ENCODE measurements around the gene THOC6.
A peak's percentile ranks its signal among the peaks of the same experiment; 100 is the strongest.

Gene THOC6

DNA sequence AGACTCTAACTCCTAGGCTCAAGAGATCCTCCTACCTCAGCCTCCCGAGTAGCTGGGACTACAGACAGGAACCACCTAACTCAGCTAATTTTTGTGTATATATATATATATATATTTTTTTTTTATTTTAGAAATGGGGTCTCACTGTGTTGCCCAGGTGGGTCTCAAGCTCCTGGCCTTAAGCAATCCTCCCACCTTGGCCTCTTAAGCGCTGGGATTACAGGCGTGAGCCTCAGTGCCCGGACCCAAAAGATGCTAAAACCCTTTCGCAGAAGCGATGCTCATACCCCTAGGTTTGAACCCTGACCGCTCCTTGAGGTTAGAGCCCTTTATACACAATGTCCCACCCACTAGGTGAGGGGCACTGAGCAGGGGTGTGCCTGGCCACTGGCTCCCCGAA, 13.3 kb upstream of the THOC6 start:
- Histone ChIP-seq H3K9me3 (ENCODE audit: insufficient read depth, low read length) (no peaks in the 10 kb centered on the region), H3K4me1 (ENCODE audit: insufficient read depth, insufficient read length) (peaks cover 44% of the 10 kb centered on the region), H3K27me3 (ENCODE audit: insufficient read depth, insufficient read length) (peaks cover 33% of the 10 kb centered on the region), H3K36me3 (ENCODE audit: insufficient read depth, insufficient read length, low read length) (peaks cover 23% of the 10 kb centered on the region), H3K4me3 (ENCODE audit: insufficient read length, low read depth) (no peak overlapping the region), H3K9ac (ENCODE audit: insufficient read length, low read depth) (peak overlapping the region; percentile 79)
- no peak for TF ChIP-seq YY1 (IDR thresholded peaks at IDR 0.05; ENCODE audit: insufficient read depth, insufficient read length)
- no peak for TF ChIP-seq ZNF274 (IDR thresholded peaks at IDR 0.05; ENCODE audit: low read depth, low read length)
- TF ChIP-seq SUZ12 (IDR thresholded peaks at IDR 0.05; ENCODE audit: extremely low read depth, insufficient read depth, insufficient read length) = no peak
- no peak for DNase-seq (ENCODE audit: low read depth, low spot score)

DNA sequence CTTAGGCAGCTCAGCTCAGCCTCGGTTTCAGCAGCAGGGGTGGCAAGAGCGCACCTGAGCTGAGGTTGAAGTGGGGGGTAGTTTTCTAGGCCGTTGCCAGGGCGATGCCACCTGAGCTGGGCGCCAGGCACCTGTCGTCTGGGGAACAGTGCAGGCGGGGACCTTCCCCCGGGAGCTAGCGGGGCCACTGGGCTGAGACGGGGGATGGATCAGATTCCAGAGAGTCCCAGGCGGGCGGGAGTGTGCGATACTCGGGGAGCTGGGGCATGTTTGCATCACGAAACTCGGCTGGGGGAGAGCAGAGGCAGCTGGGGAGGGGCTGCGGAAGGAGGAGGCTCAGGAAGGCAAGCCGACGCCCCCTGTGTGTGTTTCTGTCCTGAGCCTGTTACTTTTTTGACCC, 11.6 kb upstream of the THOC6 start:
- peaks cover 25% of the 10 kb centered on the region for H3K27me3 ChIP-seq (ENCODE audit: insufficient read depth, insufficient read length)
- H3K9ac ChIP-seq (ENCODE audit: insufficient read length, low read depth) = peak overlapping the region; percentile 24
- H3K4me3 ChIP-seq (ENCODE audit: insufficient read length, low read depth) = no peak overlapping the region
- no peaks in the 10 kb centered on the region for H3K9me3 ChIP-seq (ENCODE audit: insufficient read depth, low read length)
- TF ChIP-seq YY1 (IDR thresholded peaks at IDR 0.05; ENCODE audit: insufficient read depth, insufficient read length) (no peak), ZNF274 (IDR thresholded peaks at IDR 0.05; ENCODE audit: low read depth, low read length) (no peak), SUZ12 (IDR thresholded peaks at IDR 0.05; ENCODE audit: extremely low read depth, insufficient read depth, insufficient read length) (no peak)
- peaks cover 35% of the 10 kb centered on the region for H3K36me3 ChIP-seq (ENCODE audit: insufficient read depth, insufficient read length, low read length)
- no peak for DNase-seq (ENCODE audit: low read depth, low spot score)
- H3K4me1 ChIP-seq (ENCODE audit: insufficient read depth, insufficient read length) = peaks cover 32% of the 10 kb centered on the region

DNA sequence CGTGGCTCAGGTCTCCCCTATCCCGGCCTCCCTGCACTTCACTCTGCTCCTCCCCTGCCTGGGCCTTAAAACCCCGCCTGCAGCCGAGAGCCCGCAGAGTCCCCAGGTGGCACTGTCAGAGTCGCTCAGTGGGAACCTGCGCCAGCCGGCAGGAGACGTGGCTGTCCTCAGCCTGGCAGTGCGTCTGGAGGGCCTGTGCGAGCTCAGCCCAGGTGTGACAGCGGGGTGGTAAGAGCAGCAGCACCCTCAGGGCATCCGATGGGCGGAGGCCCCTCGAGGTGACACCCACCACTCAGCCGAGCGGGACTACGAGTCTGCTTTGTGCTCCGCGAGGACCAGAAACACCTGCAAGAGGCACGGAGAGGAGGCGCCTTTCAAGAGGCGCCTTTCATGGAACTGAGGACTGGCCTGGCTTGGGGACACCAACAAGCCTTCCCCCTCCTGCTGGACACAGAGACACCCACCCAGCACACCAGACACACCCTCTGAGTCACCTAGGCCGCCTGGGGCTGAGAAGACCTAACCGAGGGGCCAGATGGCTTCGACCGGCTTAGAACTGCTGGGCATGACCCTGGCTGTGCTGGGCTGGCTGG, 10.9 kb upstream of the THOC6 start, which contains the start of gene CLDN9:
Gene CLDN9 (plus strand): TSS at position 96 of the 593 bp plus-strand sequence. CDS start 440 bp downstream, at position 536.
- no peak within 1 kb of the TSS for H3K4me3 ChIP-seq (ENCODE audit: insufficient read length, low read depth)
- peaks cover 20% of the 10 kb centered on the region for H3K27me3 ChIP-seq (ENCODE audit: insufficient read depth, insufficient read length)
- H3K4me1 ChIP-seq (ENCODE audit: insufficient read depth, insufficient read length) = peaks cover 25% of the 10 kb centered on the region
- TF ChIP-seq ZNF274 (IDR thresholded peaks at IDR 0.05; ENCODE audit: low read depth, low read length) = no peak
- no peak for TF ChIP-seq SUZ12 (IDR thresholded peaks at IDR 0.05; ENCODE audit: extremely low read depth, insufficient read depth, insufficient read length)
- TF ChIP-seq YY1 (IDR thresholded peaks at IDR 0.05; ENCODE audit: insufficient read depth, insufficient read length) = no peak
- H3K9me3 ChIP-seq (ENCODE audit: insufficient read depth, low read length) = no peaks in the 10 kb centered on the region
- peaks cover 35% of the 10 kb centered on the region for H3K36me3 ChIP-seq (ENCODE audit: insufficient read depth, insufficient read length, low read length)
- no peak for DNase-seq (ENCODE audit: low read depth, low spot score)
- peak within 1 kb of the TSS; percentile 54 for H3K9ac ChIP-seq (ENCODE audit: insufficient read length, low read depth)

DNA sequence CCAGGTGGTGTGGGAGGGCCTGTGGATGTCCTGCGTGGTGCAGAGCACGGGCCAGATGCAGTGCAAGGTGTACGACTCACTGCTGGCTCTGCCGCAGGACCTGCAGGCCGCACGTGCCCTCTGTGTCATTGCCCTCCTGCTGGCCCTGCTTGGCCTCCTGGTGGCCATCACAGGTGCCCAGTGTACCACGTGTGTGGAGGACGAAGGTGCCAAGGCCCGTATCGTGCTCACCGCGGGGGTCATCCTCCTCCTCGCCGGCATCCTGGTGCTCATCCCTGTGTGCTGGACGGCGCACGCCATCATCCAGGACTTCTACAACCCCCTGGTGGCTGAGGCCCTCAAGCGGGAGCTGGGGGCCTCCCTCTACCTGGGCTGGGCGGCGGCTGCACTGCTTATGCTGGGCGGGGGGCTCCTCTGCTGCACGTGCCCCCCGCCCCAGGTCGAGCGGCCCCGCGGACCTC, 10.3 kb upstream of the THOC6 start:
- H3K36me3 ChIP-seq (ENCODE audit: insufficient read depth, insufficient read length, low read length) = peaks cover 35% of the 10 kb centered on the region
- no peak overlapping the region for H3K4me3 ChIP-seq (ENCODE audit: insufficient read length, low read depth)
- TF ChIP-seq SUZ12 (IDR thresholded peaks at IDR 0.05; ENCODE audit: extremely low read depth, insufficient read depth, insufficient read length) (no peak), YY1 (IDR thresholded peaks at IDR 0.05; ENCODE audit: insufficient read depth, insufficient read length) (no peak), ZNF274 (IDR thresholded peaks at IDR 0.05; ENCODE audit: low read depth, low read length) (no peak)
- H3K4me1 ChIP-seq (ENCODE audit: insufficient read depth, insufficient read length) = peaks cover 24% of the 10 kb centered on the region
- H3K9ac ChIP-seq (ENCODE audit: insufficient read length, low read depth) = peak overlapping the region; percentile 54
- H3K9me3 ChIP-seq (ENCODE audit: insufficient read depth, low read length) = no peaks in the 10 kb centered on the region
- H3K27me3 ChIP-seq (ENCODE audit: insufficient read depth, insufficient read length) = peaks cover 20% of the 10 kb centered on the region
- no peak for DNase-seq (ENCODE audit: low read depth, low spot score)

DNA sequence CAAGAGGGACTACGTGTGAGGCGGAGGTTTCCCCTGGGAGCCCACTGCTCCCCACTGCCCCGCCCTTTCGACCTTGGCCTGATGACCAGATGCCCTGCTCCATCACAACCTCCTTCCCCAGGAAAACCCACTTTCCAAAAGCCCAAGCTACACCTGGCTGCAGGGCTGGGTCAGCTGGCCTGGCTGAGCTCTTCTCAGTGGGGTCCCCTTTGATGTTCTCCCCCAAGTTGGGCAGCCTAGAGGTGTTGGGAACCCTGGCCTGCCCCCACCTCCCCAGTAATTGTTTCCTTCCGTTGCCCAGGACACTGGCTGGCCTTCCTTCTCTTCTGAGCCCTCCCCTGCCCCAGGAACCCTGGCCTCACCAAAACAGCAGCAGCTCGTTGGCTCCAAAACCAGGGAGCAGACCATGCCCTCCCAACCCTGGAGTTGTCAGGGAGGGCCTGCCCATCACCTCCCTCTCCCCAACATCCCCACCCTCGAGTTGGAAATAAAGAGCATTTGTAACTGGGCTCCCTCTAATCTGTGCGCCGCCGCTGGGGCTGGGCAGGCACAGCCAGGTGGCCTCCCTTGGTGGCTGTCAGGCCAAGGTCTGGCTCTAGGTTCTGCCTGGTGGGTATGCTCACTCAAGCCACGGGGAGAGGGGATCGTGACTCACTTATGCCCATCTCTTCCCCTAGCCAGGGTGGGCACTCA, 9.7 kb upstream of the THOC6 start:
- H3K4me1 ChIP-seq (ENCODE audit: insufficient read depth, insufficient read length) = peaks cover 22% of the 10 kb centered on the region
- no peak for DNase-seq (ENCODE audit: low read depth, low spot score)
- no peak overlapping the region for H3K9ac ChIP-seq (ENCODE audit: insufficient read length, low read depth)
- TF ChIP-seq ZNF274 (IDR thresholded peaks at IDR 0.05; ENCODE audit: low read depth, low read length) (no peak), YY1 (IDR thresholded peaks at IDR 0.05; ENCODE audit: insufficient read depth, insufficient read length) (no peak), SUZ12 (IDR thresholded peaks at IDR 0.05; ENCODE audit: extremely low read depth, insufficient read depth, insufficient read length) (no peak)
- no peak overlapping the region for H3K4me3 ChIP-seq (ENCODE audit: insufficient read length, low read depth)
- H3K36me3 ChIP-seq (ENCODE audit: insufficient read depth, insufficient read length, low read length) = peaks cover 35% of the 10 kb centered on the region
- H3K27me3 ChIP-seq (ENCODE audit: insufficient read depth, insufficient read length) = peaks cover 20% of the 10 kb centered on the region
- no peaks in the 10 kb centered on the region for H3K9me3 ChIP-seq (ENCODE audit: insufficient read depth, low read length)

DNA sequence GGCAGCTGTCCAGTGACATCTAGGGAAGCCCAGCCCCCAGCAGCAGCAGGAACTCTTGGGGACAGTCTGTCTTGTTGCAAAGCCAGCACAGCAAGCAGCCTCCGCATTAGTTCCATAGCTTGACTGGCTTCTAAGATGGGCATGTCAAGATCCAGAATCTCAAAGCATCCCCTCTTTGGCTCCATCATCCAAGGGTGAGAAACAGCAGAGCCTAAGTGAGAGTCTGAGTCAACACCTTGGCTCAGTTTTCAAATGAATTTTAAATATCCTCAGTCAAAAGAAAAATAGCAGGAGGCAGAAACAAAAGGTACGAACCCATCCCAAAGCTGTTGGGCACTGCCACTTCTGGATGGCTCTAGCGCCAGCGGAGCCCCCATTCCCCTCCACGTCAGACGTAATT, 8.9 kb upstream of the THOC6 start:
- TF ChIP-seq SUZ12 (IDR thresholded peaks at IDR 0.05; ENCODE audit: extremely low read depth, insufficient read depth, insufficient read length) (no peak), YY1 (IDR thresholded peaks at IDR 0.05; ENCODE audit: insufficient read depth, insufficient read length) (no peak), ZNF274 (IDR thresholded peaks at IDR 0.05; ENCODE audit: low read depth, low read length) (no peak)
- H3K4me1 ChIP-seq (ENCODE audit: insufficient read depth, insufficient read length) = peaks cover 22% of the 10 kb centered on the region

DNA sequence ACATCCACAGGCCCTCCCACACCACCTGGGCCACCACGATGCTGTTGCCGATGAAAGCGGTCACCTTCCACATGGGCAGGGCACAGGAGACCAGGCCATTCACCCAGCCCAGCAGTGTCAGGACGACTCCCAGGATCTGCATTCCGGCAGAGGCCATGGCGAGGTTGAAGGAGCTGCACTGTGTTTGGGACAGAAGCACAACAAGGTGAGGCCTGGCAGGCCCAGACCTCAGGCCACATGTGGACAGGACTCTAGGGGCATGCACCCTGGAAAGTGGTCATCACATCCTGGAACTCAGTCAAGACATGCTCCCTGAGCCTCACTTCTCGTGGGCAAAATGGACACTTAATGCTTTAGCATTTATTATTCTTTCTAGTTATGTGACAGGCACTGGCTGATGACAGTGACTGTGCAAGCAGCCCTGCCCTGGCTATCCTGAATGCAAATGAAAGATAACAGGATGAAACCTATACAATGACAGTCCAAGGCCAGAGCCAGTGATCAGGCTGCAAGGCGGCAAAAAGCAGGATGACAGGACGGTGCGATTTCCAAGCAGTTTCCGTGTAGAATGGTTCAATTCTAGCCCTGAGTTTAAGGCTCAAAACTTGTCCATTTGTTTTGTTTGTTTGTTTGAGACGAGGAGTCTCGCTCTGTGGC, 7.8 kb upstream of the THOC6 start:
- H3K9me3 ChIP-seq (ENCODE audit: insufficient read depth, low read length) = no peaks in the 10 kb centered on the region
- TF ChIP-seq ZNF274 (IDR thresholded peaks at IDR 0.05; ENCODE audit: low read depth, low read length) (no peak), YY1 (IDR thresholded peaks at IDR 0.05; ENCODE audit: insufficient read depth, insufficient read length) (no peak), SUZ12 (IDR thresholded peaks at IDR 0.05; ENCODE audit: extremely low read depth, insufficient read depth, insufficient read length) (no peak)
- H3K36me3 ChIP-seq (ENCODE audit: insufficient read depth, insufficient read length, low read length) = peaks cover 35% of the 10 kb centered on the region
- H3K9ac ChIP-seq (ENCODE audit: insufficient read length, low read depth) = peak overlapping the region; percentile 1
- H3K27me3 ChIP-seq (ENCODE audit: insufficient read depth, insufficient read length) = peaks cover 20% of the 10 kb centered on the region
- DNase-seq (ENCODE audit: low read depth, low spot score) = no peak
- H3K4me3 ChIP-seq (ENCODE audit: insufficient read length, low read depth) = no peak overlapping the region
- peaks cover 22% of the 10 kb centered on the region for H3K4me1 ChIP-seq (ENCODE audit: insufficient read depth, insufficient read length)

More for the DNA sequence above, 8.9 kb upstream of the THOC6 start:
- no peaks in the 10 kb centered on the region for H3K9me3 ChIP-seq (ENCODE audit: insufficient read depth, low read length)
- DNase-seq (ENCODE audit: low read depth, low spot score) = no peak
- peaks cover 20% of the 10 kb centered on the region for H3K27me3 ChIP-seq (ENCODE audit: insufficient read depth, insufficient read length)
- H3K36me3 ChIP-seq (ENCODE audit: insufficient read depth, insufficient read length, low read length) = peaks cover 35% of the 10 kb centered on the region
- no peak overlapping the region for H3K4me3 ChIP-seq (ENCODE audit: insufficient read length, low read depth)
- H3K9ac ChIP-seq (ENCODE audit: insufficient read length, low read depth) = peak overlapping the region; percentile 8

Measured in NT2/D1 (cell line).